WTC11 (cell line): ENCODE measurements around the gene IDH1. TPM values are rescaled to one million over a fixed set of nuclear protein-coding genes. Genes with fewer than 3 reads are reported as not detected.

Source experiments
- ATAC-seq: fragments of 200-7000 bp; cut with Tn5 transposase; 2 replicates; pipeline ENCODE4 v1.10.0; 2021; ENCODE audit warnings: mild to moderate bottlenecking, moderate library complexity
- CTCF ChIA-PET: fragments of 300-600 bp; sonication (Branson Sonifier 250); formaldehyde crosslinking; loops from one replicate; lab custom pipeline; 2021; ENCODE audit warnings: antibody characterized with exemption; lab: Charles Lee
- POLR2A ChIA-PET: fragments of 350-600 bp; sonication (Branson Sonifier 250); formaldehyde crosslinking; loops from one replicate; lab custom pipeline; 2021; ENCODE audit warnings: antibody characterized with exemption; lab: Charles Lee
- DNase-seq: peaks from one replicate; pipeline ENCODE4 v3.0.0; 2021; ENCODE audit warnings: low spot score
- H3K27ac Mint-ChIP-seq: 2 replicates; pipeline ENCODE4 v1.8.0; 2021; ENCODE audit warnings: mixed read lengths
- H3K27me3 Mint-ChIP-seq: 2 replicates; pipeline ENCODE4 v1.8.0; 2021; ENCODE audit warnings: low read depth, mild to moderate bottlenecking, moderate library complexity, mixed read lengths
- H3K36me3 Mint-ChIP-seq: 2 replicates; pipeline ENCODE4 v1.8.0; 2021; ENCODE audit warnings: mixed read lengths
- H3K4me1 Mint-ChIP-seq: 2 replicates; pipeline ENCODE4 v1.8.0; 2022; ENCODE audit warnings: mixed read lengths
- H3K4me3 Mint-ChIP-seq: 2 replicates; pipeline ENCODE4 v1.8.0; 2021; ENCODE audit warnings: mild to moderate bottlenecking, moderate library complexity, mixed read lengths
- H3K9me3 Mint-ChIP-seq: 2 replicates; pipeline ENCODE4 v1.8.0; 2021; ENCODE audit warnings: mixed read lengths
- ARID4B ChIP-seq: sonication (generic); formaldehyde crosslinking; IDR thresholded peaks from 2 replicates; pipeline ENCODE4 v1.8.0; 2023; ENCODE audit warnings: missing genetic modification reagents, mild to moderate bottlenecking, borderline replicate concordance
- CBFB ChIP-seq: sonication (generic); formaldehyde crosslinking; IDR thresholded peaks from 2 replicates; pipeline ENCODE4 v1.8.1; 2022; ENCODE audit warnings: mild to moderate bottlenecking, low read depth, missing genetic modification reagents
- ELF4 ChIP-seq: sonication (generic); formaldehyde crosslinking; IDR thresholded peaks from 2 replicates; pipeline ENCODE4 v1.8.1; 2022; ENCODE audit warnings: low read depth, mild to moderate bottlenecking, moderate library complexity, missing genetic modification reagents
- ESRRA ChIP-seq: sonication (generic); formaldehyde crosslinking; IDR thresholded peaks from 2 replicates; pipeline ENCODE4 v1.8.1; 2022; ENCODE audit warnings: mild to moderate bottlenecking, missing genetic modification reagents, borderline replicate concordance
- FOXP1 ChIP-seq: sonication (generic); formaldehyde crosslinking; IDR thresholded peaks from 2 replicates; pipeline ENCODE4 v1.8.0; 2022; ENCODE audit warnings: missing genetic modification reagents, mild to moderate bottlenecking, moderate library complexity, borderline replicate concordance
- GTF2I ChIP-seq: fragments of 250-450 bp; sonication (Bioruptor Pico); conservative IDR thresholded peaks from 2 replicates; pipeline ENCODE4 v1.4.0; 2021; ENCODE audit warnings: mild to moderate bottlenecking
- KAT7 ChIP-seq: sonication (generic); formaldehyde crosslinking; IDR thresholded peaks from 2 replicates; pipeline ENCODE4 v1.8.1; 2023; ENCODE audit warnings: missing genetic modification reagents, mild to moderate bottlenecking, borderline replicate concordance
- NFATC4 ChIP-seq: fragments of 250-450 bp; sonication (Bioruptor Pico); IDR thresholded peaks from 2 replicates; pipeline ENCODE4 v1.9.0; 2021; ENCODE audit warnings: mild to moderate bottlenecking
- OVOL2 ChIP-seq: fragments of 250-450 bp; sonication (Bioruptor Pico); IDR thresholded peaks from 2 replicates; pipeline ENCODE4 v1.9.0; 2021; ENCODE audit warnings: mild to moderate bottlenecking, borderline replicate concordance
- RELA ChIP-seq: sonication (generic); formaldehyde crosslinking; IDR thresholded peaks from 2 replicates; pipeline ENCODE4 v1.8.1; 2022; ENCODE audit warnings: missing genetic modification reagents, mild to moderate bottlenecking, borderline replicate concordance
- SOX15 ChIP-seq: fragments of 250-450 bp; sonication (Bioruptor Pico); IDR thresholded peaks from 2 replicates; pipeline ENCODE4 v1.9.0; 2021; ENCODE audit warnings: mild to moderate bottlenecking
- SP1 ChIP-seq: sonication (generic); formaldehyde crosslinking; conservative IDR thresholded peaks from 2 replicates; pipeline ENCODE4 v1.8.1; 2022; ENCODE audit warnings: missing genetic modification reagents
- ZBTB21 ChIP-seq: sonication (generic); formaldehyde crosslinking; IDR thresholded peaks from 2 replicates; pipeline ENCODE4 v1.8.1; 2023; ENCODE audit warnings: mild to moderate bottlenecking, missing genetic modification reagents, borderline replicate concordance
- ZNF396 ChIP-seq: fragments of 250-450 bp; sonication (Bioruptor Pico); IDR thresholded peaks from 2 replicates; pipeline ENCODE4 v1.8.0; 2021; ENCODE audit warnings: mild to moderate bottlenecking, moderate library complexity, borderline replicate concordance
- ZNF416 ChIP-seq: fragments of 250-450 bp; sonication (Bioruptor Pico); IDR thresholded peaks from 2 replicates; pipeline ENCODE4 v1.9.0; 2021; ENCODE audit warnings: mild to moderate bottlenecking, inconsistent platforms
- total RNA-seq: library from RNA; stranded (reverse); gene quantifications from 3 replicates; pipeline ENCODE4 v1.2.3, GENCODE V29; 2021
- TF ChIP-seq, protein P1 (sequence below): sonication (generic); formaldehyde crosslinking; IDR thresholded peaks from 2 replicates; pipeline ENCODE4 v1.8.0; 2023; ENCODE audit warnings: mild to moderate bottlenecking, missing genetic modification reagents
- TF ChIP-seq, protein P2 (sequence below): sonication (generic); formaldehyde crosslinking; IDR thresholded peaks from 2 replicates; pipeline ENCODE4 v1.8.1; 2022; ENCODE audit warnings: mild to moderate bottlenecking, missing genetic modification reagents, moderate library complexity, borderline replicate concordance
- TF ChIP-seq, protein P3 (sequence below): sonication (generic); formaldehyde crosslinking; conservative IDR thresholded peaks from 2 replicates; pipeline ENCODE4 v1.8.1; 2022; ENCODE audit warnings: mild to moderate bottlenecking, missing genetic modification reagents

The IDH1 gene
- total RNA-seq, 1 experiment from 2014 or later, result 352 TPM

- Mint-ChIP-seq H3K9me3 (no peaks in the 10 kb centered on the region), H3K4me1 (peaks cover 37% of the 10 kb centered on the region), H3K27me3 (no peaks in the 10 kb centered on the region), H3K4me3 (no peak overlapping the region), H3K36me3 (peaks cover 79% of the 10 kb centered on the region), H3K27ac (peak overlapping the region; percentile 53)
- TF ChIP-seq CBFB (CRISPR knock-in tag) (no peak), ZBTB21 (CRISPR knock-in tag) (no peak), ELF4 (CRISPR knock-in tag) (no peak), OVOL2 (no peak), ESRRA (CRISPR knock-in tag) (no peak), ARID4B (CRISPR knock-in tag) (no peak), ZNF396 (CRISPR knock-in tag) (no peak), RELA (CRISPR knock-in tag) (no peak), ZNF416 (CRISPR knock-in tag) (no peak), FOXP1 (no peak), SOX15 (no peak), NFATC4 (CRISPR knock-in tag) (no peak), GTF2I (CRISPR knock-in tag) (no peak)
- TF ChIP-seq, protein P1, sequence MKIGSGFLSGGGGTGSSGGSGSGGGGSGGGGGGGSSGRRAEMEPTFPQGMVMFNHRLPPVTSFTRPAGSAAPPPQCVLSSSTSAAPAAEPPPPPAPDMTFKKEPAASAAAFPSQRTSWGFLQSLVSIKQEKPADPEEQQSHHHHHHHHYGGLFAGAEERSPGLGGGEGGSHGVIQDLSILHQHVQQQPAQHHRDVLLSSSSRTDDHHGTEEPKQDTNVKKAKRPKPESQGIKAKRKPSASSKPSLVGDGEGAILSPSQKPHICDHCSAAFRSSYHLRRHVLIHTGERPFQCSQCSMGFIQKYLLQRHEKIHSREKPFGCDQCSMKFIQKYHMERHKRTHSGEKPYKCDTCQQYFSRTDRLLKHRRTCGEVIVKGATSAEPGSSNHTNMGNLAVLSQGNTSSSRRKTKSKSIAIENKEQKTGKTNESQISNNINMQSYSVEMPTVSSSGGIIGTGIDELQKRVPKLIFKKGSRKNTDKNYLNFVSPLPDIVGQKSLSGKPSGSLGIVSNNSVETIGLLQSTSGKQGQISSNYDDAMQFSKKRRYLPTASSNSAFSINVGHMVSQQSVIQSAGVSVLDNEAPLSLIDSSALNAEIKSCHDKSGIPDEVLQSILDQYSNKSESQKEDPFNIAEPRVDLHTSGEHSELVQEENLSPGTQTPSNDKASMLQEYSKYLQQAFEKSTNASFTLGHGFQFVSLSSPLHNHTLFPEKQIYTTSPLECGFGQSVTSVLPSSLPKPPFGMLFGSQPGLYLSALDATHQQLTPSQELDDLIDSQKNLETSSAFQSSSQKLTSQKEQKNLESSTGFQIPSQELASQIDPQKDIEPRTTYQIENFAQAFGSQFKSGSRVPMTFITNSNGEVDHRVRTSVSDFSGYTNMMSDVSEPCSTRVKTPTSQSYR (CRISPR knock-in tag), result no peak
- TF ChIP-seq, protein P2, sequence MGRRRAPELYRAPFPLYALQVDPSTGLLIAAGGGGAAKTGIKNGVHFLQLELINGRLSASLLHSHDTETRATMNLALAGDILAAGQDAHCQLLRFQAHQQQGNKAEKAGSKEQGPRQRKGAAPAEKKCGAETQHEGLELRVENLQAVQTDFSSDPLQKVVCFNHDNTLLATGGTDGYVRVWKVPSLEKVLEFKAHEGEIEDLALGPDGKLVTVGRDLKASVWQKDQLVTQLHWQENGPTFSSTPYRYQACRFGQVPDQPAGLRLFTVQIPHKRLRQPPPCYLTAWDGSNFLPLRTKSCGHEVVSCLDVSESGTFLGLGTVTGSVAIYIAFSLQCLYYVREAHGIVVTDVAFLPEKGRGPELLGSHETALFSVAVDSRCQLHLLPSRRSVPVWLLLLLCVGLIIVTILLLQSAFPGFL (CRISPR knock-in tag), result no peak
- ChIA-PET POLR2A (no interaction called here), CTCF (no interaction called here)
- no peak for ATAC-seq
- DNase-seq, result no peak
Observed at GRCh38 chr2:208250388-208250787, 4.5 kb downstream of the IDH1 start.

GRCh38 chr2:208249296-208249695 lies 5.6 kb downstream of the IDH1 start:
- ChIA-PET CTCF (interaction anchor here (0.9 kb wide), 1 partner anchor 148 kb away, joined by 3 read pairs; no protein-coding TSS in a partner anchor), POLR2A (no interaction called here)
- H3K9me3 Mint-ChIP-seq, result no peaks in the 10 kb centered on the region
- ATAC-seq, result no peak
- no peak overlapping the region for H3K4me3 Mint-ChIP-seq
- DNase-seq, result no peak
- TF ChIP-seq SP1 (CRISPR knock-in tag), result no peak
- TF ChIP-seq, protein P3, sequence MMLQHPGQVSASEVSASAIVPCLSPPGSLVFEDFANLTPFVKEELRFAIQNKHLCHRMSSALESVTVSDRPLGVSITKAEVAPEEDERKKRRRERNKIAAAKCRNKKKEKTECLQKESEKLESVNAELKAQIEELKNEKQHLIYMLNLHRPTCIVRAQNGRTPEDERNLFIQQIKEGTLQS, result no peak
- TF ChIP-seq KAT7 (CRISPR knock-in tag), result no peak
- H3K36me3 Mint-ChIP-seq, result peaks cover 89% of the 10 kb centered on the region
- no peaks in the 10 kb centered on the region for H3K27me3 Mint-ChIP-seq
- peaks cover 37% of the 10 kb centered on the region for H3K4me1 Mint-ChIP-seq
- H3K27ac Mint-ChIP-seq, result no peak overlapping the region
